Stimulated activated naive CD8-positive, alpha-beta T cell treated with anti-CD3 and anti-CD28 coated beads, Interleukin-15, Interleukin-2, amounts not matched to agents 100 U/mL and 50 U/mL, for 24 hours (primary cell): ENCODE data around the gene RPL21.
"Not testable (repeated sequence)": the region's sequence is repeated elsewhere in the genome, so short reads cannot be mapped to it uniquely, and the experiment has no call there.

Source experiments
- ATAC-seq: fragments of 150-1000 bp; cut with Tn5 transposase; one replicate; pipeline ENCODE4 v1.10.0; 2021
- DNase-seq: peaks from one replicate; pipeline ENCODE4 v3.0.0; 2021

Gene RPL21

DNA sequence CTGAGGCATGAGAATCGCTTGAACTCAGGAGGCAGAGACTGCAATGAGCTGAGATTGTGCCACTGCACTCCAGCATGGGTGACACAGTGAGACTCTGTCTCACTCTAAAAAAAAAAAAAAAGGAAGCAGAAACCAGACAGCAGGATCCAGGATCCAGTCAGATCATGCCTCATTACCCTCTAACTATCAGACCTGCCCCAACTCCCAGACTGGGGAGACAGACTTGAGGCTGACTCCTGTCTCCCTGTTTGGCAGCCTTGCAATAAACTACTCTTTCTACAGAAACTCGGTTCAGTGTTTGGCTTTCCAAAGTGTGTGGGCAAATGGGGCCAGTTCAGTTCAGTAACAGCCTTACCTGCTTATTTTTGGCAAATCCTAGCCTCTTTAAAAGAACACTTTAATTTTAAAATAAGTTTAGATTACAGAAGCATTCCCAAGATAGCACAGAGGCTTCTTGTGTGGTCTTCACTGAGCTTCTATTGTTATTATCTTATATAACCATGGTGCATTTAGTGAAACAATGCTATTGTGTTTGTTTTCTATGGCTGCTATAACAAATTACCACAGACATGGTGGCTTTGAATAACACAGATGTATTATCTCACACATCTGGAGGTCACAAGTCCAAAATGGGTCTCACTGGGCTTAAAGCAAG lies 37.8 kb downstream of the RPL21 start:
- no peak for DNase-seq
- no peak for ATAC-seq

DNA sequence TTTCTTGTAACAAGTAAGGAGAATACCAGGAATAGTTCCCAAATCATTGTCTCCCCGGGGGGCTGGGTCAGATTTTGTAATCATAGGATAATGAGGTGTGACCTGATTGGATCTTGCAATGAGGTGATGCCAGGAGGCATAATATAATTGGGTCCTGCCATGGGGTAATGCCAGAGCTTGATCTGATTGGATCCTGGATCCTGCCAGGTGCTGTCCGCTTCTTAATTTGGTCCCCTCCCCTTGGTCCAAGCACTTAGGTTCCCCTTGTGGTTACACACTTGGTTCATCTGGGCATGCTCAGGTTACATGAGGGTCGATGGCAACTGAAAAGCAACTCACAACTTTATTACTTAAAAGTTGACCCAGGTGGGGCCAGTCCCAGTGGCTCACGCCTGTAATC lies 39.4 kb downstream of the RPL21 start:
- ATAC-seq (no peak), DNase-seq (no peak)

DNA sequence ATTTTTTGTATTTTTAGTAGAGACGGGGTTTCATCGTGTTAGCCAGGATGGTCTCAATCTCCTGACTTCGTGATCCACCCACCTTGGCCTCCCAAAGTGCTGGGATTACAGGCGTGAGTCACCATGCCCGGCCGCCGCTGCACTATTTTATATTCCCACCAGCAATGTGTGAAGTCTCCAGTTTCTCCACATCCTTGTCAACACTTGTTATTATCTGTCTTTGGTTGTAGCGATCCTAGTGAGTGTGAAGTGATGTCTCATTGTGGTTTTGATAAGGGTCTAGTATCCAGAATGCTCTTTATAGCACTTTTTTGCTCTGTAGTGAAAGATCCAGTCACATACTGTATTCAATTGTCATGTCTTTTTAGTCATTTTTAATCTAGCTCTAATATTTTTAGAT lies 40.6 kb downstream of the RPL21 start:
- DNase-seq, ATAC-seq: not testable (repeated sequence)

DNA sequence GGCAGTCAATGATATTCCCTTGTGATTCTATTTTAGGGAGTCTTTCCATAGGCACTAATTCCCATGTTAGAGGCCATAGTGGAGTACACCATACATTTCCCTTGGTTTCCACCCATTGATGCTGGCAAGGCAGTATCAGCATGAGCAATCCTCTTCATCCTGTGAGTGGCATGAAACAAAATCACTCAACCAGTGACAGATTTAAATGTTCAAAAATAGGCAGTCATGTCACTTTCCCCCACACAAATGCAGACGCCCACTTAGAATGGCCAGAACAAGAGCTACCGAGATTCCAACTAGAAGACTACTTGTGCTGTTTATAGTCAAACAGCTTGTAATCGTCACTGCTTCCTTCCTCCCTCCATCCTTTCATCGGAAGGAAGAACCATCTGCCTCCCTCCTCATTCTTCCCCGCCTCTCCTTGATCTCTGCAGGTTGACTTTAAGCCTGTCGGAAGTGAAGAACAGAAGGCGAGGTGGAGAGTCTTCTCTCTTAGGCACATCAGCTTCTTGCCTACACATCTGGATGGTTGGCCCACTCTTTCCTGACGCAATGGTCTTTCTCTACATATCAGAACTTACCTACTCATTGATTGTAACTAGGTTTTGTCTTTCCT lies 41.8 kb downstream of the RPL21 start:
- DNase-seq: no peak
- no peak for ATAC-seq

DNA sequence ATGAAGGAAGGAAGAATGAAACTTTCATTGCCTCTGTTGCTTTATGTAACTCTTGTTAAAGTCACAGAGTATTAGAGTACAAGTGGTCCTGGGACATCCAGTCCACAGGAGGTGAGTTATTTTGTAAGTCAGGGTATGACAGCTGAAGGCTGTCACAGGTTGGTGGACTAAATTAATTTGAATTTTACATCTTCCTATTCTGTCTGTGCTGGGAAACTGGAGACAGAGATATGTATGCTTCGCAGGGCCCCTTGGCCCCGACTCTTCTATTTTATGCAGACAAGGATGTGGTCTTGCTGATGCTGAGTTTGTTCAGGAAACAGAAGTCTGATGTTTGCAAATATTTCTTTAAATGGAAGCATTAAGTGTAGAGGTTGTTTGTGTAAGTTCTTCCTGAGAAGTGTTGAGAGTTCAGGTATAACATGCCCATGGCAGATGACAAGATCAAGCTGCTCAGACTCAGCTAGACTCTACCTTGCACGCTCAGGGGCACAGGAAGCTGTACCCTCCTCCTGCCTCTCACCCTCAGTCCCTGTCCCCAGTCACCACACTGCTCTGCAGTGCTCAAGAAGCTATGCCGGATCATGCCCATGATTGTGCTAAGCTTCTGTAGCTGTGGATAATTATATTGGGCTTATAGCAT lies 42.6 kb downstream of the RPL21 start:
- DNase-seq: no peak
- peak; percentile 20 for ATAC-seq

DNA sequence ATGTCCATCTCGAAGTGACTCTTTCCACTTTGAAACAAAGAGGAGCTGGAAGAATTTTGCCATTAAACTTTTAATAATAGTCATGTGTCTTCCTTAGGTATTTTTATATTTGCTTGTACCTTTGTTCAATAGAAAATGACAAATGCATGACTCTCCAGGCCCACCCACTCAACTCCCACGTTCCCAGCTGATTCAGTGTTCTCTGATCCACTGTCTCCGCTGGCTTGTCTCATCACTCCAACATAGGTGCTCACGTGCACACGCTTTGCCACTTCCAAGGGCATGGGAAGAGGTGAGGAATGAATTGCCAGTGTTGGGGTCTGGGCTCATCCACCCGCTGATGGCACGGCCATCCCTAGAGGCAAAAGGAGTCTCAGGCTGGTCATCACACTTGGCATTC lies 43.7 kb downstream of the RPL21 start:
- ATAC-seq: no peak

DNA sequence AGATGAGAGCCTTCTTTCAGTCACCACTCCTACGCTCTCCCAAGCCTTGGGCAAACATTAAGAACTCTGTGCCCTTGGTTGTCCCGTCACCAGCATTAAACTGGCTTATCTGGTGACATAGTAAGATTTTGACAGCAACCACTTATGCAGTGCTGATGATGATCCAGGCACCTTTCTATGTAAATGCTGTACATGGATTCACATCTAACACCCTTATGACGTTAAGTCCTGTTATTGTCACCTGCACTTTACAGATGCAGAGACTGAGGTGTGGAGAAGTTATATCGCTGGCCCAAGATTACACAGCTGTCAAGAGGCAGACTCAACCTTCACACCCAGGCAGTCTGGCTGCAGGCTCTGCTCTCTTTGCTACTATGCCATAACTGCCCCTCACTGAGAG lies 44.3 kb downstream of the RPL21 start:
- DNase-seq (no peak), ATAC-seq (no peak)

More for the DNA sequence above, 43.7 kb downstream of the RPL21 start:
- no peak for DNase-seq

DNA sequence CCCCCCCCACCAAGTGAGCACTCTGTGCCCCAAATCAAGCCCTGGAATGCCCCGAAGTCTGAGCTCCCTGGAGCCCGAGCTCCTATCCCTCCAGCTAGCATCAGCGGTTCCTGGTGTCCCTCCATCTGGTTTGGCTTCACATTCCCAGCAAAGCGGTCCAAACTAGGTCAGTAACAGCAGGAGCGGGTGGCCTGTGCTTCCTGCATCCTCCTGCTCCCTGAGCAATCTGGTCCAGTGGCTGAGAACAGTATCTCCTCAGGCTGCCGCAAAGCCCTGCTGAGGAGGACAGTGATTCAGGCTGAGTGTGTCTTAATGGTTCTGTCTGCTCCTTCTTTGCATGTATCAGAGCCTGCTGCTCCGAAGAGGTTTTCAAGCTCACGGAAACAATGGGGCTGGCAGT lies 45.1 kb downstream of the RPL21 start:
- DNase-seq (no peak), ATAC-seq (no peak)

DNA sequence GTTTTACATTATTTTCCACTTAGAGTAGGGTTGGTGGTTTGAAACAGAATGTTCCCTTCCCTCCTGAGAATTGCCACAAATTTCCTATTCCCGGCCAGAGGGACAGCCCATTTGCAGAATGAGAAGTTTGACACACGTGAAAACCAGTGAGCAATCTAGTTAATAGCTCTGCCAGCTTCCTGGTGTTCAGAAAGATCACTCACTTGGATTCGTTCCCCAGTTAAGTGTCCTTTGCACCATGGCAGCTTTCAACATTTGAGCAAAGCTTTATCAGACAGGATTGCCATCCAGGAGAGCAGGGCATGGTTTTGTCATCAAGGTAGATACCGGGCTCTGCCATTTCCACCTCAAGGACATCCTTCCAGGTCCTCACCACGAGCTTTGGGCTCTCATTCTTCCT lies 47.5 kb downstream of the RPL21 start:
- DNase-seq: no peak

DNA sequence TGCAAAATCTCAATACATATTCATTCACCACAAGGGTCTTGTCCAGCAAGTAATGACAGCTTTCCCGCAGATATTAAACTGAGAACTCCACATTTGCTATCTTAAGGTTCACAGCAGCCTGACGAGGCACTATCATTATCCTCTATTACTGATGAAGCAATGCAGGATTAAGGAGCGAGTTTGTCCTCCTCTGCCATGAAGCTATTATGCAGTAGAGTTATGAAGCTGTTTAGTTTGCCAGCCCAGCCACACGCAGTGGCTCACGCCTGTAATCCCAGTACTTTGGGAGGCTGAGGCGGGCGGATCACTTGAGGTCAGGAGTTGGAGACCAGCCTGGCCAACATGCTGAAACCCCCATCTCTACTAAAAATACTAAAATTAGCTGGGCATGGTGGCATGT lies 49.0 kb downstream of the RPL21 start:
- not testable (repeated sequence) for ATAC-seq, DNase-seq

More for the DNA sequence above, 47.5 kb downstream of the RPL21 start:
- ATAC-seq: no peak

DNA sequence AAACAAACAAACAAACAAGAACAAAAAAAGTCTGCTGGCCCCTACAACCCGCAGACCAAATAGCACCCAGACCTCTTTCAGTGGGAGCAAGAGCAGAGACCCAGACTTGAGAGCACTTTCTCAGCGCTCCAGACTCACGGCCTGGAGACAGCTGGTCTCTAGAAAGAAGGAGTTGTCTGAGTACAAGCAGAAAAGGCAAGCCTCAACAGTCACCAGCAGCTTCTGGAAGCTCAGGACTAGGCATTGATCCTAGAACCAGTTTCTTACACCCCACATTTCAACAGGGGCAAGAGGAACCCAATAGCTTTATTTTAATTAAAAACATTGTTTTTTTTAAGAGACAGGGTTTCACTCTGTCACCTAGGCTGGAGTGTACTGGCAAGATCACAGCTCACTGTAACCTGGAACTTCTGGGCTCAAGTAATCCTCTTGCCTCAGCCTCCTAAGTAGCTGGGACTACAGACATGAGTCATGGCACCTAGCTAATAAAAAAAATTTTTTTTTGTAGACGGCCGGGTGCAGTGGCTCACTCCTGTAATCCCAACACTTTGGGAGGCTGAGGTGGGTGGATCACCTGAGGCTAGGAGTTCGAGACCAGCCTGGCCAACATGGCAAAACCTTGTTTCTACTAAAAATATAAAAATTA lies 49.7 kb downstream of the RPL21 start:
- DNase-seq (no peak), ATAC-seq (no peak)

DNA sequence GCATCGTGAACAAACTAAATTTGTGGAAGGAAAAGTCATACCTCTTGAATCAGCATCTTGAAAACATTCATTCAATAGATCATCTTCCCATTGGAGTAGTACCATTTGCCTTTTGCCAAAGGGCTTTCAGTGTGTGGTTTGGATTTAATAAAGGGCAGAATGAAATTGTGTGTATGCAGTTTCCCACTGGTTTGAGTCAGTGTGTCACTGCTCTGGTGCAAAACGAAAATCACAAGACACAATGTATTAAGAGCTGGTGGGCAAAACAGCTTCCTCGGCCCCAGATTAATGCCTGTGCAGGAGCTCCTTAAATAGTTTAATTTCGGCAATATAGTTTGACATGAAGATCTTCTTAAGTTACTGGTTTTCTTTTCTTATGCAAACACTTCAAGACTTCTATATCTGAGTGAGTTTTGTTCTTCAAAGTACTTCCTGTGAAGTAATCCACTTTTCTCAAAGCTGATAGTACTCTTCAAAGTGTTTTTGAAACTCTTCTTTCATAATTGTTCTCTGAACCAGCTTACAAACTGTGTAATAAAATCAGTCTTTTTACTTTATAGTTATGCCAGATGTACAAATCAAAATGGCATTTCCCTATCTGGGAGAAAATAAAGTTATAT lies 51.4 kb downstream of the RPL21 start:
- ATAC-seq (no peak), DNase-seq (no peak)

DNA sequence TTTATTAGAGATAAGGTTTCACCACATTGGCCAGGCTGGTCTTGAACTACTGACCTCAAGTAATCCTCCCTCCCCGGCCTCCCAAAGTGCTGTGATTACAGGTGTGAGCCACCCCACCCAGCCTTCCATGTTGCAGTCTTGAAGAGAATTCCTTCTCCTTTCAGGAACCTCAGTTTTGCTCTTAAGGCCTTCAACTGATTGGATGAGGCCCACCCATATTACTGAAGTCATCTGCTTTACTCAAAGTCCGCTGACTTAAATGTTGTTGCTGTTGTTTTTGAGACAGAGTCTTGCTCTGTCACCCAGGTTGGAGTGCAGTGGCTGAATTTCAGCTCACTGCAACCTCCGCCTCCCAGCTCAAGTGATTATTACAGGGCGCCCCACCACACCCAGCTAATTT lies 52.7 kb downstream of the RPL21 start:
- ATAC-seq: no peak
- DNase-seq: no peak

DNA sequence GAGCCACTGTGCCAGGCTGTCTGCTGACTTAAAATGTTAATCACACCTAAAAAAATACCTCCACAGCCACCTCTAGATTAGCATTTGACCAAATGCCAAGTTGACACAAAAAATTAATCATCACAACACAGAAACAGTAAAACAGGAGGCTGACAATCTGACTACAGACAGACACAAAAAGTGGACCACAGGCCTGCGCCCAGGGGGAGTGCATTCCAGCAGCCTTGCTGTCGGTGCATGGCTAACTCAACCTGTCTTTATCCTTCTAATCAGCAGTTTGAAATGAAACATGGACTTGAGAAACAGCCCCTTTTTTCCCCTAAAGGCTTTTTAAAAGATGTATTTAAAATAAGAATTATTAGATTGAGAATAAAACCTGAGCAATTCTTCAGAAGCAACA lies 53.3 kb downstream of the RPL21 start:
- ATAC-seq: no peak
- DNase-seq: no peak
